HG03159 (cell line): ENCODE data around the gene FAM149A.

Source experiments
- ATAC-seq: cut with Tn5 transposase; IDR thresholded peaks from one replicate; pipeline ENCODE4 v1.9.1; 2021; ENCODE audit warnings: mild to moderate bottlenecking, moderate library complexity; ENCODE audit not compliant: unreplicated experiment

Gene FAM149A

DNA sequence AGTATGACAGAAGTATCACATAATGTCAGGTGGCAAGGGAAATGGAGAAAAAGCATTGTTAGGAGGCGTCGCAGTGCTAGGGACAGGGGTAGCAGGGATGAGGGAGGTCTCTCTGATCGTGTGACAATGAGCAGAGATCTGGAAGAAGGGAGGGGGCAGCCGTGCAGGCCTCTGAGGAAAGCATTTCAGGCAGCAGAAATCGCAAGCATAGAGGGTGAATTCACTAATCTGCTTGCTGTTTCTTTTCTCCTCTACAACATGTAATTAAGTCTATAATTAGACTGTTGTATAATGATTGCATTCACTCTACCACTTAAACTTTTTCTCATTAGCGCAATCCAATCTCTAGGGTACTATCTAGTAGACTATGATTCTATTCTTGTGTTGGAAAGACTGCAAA is 96.0 kb downstream of the FAM149A start:
- ATAC-seq, result no peak

DNA sequence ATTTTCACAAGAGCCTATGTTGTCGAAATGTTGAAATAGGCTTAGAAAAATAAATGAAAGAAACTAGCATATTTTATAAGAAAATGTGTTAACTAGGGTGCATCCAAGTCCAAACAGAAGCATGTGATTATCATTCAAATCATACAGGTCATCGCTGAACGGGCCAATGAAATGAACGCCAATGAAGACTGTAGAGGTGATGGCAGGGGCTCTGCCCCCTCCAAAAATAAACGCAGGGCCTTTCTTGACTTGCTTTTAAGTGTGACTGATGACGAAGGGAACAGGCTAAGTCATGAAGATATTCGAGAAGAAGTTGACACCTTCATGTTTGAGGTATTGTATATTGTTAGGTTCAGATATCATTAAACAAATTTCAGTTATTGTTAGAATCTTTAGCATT is 96.5 kb downstream of the FAM149A start:
- no peak for ATAC-seq

DNA sequence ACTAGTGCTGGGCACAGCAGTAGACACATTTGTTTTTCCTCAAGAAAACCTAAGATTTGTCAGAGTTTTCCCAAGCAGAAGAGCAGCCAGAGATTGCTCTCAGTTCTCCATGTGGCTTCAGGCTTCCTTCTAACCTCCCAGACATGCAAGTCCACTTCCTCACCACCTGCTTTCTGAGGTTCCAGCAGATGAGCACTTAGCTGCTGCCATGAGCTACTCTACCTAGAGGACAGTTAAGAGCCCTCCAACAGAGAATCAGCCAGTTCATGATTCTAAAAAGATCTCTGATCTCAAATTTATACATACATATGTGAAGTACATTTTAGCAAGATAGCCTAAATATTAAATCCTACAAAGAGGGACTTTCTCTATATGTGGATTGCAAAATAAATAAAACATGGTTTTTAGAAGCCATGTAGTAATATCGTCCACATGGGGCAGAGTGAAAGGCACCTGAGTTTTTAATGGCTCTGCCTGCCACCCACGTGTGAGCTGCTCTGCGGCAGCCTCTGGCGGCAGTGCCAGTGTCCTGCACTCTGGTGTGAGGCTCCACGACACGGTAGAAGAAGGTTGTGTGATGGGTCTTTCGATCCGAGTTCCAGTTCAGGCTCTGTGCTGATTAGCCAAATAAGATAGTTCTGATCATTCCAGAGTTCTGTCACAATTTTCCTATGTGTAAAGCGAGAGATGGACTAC is 97.2 kb downstream of the FAM149A start:
- peak; percentile 96 for ATAC-seq

DNA sequence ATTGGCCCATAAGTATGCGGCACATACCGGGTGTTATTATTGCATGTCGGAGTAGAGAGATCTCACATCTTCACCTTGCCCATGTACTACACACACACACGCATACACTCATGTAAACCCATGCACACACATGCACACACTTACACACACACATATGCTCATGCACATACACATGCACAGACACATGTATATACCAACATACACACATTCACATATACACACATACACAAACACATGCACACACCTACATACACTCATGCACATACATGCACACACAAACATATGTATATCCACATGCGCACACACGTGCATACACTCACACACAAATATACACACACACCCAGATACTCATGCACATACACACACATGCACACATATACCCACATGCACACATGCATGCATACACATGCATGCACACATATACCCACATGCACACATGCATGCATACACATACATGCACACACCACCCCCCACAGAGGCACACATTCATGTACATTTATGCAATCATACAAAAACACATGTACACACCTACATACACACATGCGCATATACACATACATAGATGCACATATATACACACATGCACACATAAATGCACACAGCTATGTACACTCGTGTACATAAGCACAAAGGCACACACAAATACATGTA is 98.1 kb downstream of the FAM149A start:
- no peak for ATAC-seq

- ATAC-seq, result no peak
Measured at GRCh38 chr4:186203406-186203805, 98.9 kb downstream of the FAM149A start.

DNA sequence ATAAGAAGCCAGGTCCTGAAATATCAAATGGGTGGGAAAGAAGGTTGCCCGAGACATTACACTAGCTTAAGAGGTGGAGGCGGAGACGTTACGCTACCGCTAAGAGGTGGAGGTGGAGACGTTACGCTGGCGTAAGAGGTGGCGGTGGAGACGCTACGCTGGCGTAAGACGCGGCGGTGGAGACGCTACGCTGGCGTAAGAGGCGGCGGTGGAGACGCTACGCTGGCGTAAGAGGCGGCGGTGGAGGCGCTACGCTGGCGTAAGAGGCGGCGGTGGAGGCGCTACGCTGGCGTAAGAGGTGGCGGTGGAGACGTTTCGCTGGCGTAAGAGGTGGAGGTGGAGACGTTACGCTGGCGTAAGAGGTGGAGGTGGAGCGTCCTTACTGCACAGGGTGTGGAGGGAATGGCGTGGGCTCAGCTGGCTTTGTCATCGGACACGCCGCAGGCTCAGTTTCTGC is 99.6 kb downstream of the FAM149A start:
- ATAC-seq, result peak; percentile 62

- no peak for ATAC-seq
Measured at GRCh38 chr4:186204686-186205085, 100.2 kb downstream of the FAM149A start.

DNA sequence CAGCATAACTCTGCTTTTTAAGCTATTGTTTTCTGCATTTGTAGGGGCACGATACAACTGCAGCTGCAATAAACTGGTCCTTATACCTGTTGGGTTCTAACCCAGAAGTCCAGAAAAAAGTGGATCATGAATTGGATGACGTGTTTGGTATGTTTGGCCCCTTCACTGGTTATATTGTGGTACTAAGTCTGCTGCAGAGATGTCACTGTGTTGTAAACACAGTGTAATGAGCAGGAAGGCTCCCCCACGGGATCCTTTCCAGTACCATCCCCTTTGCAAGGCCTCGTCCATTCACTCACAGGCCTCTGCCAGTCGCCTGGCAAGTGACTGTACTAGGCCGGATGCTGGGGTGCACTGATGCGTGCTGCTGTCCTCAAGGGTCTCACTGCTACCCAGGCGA is 100.7 kb downstream of the FAM149A start:
- no peak for ATAC-seq

- no peak for ATAC-seq
Measured at GRCh38 chr4:186216465-186217024, 112.0 kb downstream of the FAM149A start.

DNA sequence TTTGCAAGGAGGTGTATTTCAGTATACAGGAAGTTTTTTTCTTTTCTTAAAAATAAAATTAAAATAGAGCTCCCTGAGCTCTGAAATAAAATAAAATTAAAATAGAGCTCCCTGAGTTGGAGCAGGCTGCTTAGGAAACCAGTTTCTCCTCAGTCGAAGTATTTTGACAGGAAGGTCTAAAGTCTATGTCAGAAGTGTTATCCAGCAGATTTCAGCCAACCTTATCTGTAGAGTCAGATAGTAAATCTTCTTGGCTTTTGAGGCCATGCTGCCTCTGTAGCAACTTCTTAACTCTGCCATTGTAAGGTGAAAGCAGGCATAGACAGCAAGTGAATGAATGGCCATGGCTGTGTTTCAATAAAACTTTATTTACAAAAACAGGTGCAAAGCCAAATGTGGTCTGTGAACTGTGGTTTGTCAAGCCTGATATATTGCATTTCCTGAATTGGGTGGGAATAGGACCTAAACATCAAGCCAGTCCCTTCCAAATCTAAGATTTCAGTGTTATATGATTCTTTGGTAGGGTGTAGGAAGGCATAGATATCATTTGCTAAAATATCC is 113.3 kb downstream of the FAM149A start:
- ATAC-seq, result no peak

DNA sequence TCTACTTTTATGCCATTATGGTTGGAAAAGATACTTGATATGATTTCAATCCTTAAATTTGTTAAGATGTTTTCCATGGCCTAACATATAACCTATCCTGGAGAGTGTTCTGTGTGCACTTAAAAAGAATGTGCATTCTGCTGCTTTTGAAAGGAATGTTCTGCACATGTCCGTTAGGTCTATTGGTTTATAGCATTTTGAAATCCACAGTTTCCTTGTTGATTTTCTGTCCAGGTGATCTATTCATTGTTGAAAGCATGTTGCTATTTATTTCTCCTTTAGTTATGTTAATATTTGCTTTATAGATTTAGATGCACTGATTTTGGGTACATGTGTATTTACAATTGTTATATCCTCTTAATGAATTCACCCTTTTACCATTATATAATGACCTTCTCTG is 117.1 kb downstream of the FAM149A start:
- no peak for ATAC-seq
